Epithelial cell of proximal tubule (primary cell): ENCODE results near the gene SEPTIN10. TPM values are rescaled to one million over a fixed set of nuclear protein-coding genes. Genes with fewer than 3 reads are reported as not detected.

Experiments used
- DNase-seq: peaks from one replicate; pipeline ENCODE4 v3.0.0-alpha.2; 2011; ENCODE audit warnings: low read depth
- H3K4me3 ChIP-seq: 2 replicates; pipeline ENCODE4 v1.5.1; 2011; ENCODE audit warnings: low read depth, mild to moderate bottlenecking, low read length
- total RNA-seq: library from RNA; depleted of rRNA; stranded (reverse); fragments of >200 nt; gene quantifications from 2 replicates; pipeline ENCODE4 v1.2.3, GENCODE V29; 2015
- TF ChIP-seq, protein P1 (sequence below): conservative IDR thresholded peaks from 2 replicates; pipeline ENCODE4 v1.5.1; 2012; ENCODE audit warnings: low read depth, mild to moderate bottlenecking, low read length

The SEPTIN10 gene
- total RNA-seq: 64.0 and 80.6 TPM in 2 replicates

DNA sequence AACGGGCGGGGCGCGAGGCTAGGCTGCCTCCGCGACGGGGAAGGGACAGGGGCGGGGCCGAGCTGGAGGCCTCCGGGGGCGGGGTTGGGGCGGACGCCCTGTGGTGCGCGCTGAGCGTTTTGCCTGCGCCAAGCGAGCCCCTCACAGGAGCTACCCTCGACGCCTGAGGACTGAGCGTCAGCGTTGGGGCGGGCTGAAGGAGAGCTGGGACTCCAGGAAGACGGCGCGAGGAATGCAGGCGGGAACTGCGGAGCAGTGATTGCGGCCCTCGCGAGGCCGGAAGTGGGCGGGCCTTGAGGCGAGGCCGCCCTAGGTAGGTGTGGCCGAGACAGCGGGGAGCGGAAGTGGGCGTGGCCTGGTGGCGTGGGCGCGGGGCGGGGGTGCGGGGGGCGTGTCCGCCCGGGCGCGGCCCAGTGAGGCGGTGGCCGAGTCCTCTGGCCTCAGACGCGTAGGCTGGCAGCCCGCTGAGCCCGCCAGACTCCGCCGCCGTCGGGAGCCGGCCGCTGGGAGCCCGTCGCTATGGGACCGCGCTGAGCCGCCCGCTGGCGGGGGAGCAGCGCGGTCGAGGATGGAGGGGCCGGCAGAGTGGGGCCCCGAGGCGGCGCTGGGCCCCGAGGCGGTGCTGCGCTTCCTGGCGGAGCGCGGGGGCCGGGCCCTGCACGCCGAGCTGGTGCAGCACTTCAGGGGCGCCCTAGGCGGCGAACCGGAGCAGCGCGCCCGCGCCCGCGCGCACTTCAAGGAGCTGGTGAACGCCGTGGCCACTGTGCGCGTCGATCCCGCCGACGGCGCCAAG is at the start of gene SEPTIN10, which contains the start of gene SOWAHC:
Gene SEPTIN10, minus strand, starts transcription at position 45 of the 793 bp plus-strand sequence. CDS start 139 bp downstream, outside the sequence.
Gene SOWAHC, plus strand, starts transcription at position 443 of the 793 bp plus-strand sequence. Its CDS starts 126 bp downstream, at position 569.
- H3K4me3 ChIP-seq: peak within 1 kb of the TSS; percentile 83
- TF ChIP-seq, protein P1, sequence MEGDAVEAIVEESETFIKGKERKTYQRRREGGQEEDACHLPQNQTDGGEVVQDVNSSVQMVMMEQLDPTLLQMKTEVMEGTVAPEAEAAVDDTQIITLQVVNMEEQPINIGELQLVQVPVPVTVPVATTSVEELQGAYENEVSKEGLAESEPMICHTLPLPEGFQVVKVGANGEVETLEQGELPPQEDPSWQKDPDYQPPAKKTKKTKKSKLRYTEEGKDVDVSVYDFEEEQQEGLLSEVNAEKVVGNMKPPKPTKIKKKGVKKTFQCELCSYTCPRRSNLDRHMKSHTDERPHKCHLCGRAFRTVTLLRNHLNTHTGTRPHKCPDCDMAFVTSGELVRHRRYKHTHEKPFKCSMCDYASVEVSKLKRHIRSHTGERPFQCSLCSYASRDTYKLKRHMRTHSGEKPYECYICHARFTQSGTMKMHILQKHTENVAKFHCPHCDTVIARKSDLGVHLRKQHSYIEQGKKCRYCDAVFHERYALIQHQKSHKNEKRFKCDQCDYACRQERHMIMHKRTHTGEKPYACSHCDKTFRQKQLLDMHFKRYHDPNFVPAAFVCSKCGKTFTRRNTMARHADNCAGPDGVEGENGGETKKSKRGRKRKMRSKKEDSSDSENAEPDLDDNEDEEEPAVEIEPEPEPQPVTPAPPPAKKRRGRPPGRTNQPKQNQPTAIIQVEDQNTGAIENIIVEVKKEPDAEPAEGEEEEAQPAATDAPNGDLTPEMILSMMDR: no peak
- DNase-seq: peak; percentile 80

DNA sequence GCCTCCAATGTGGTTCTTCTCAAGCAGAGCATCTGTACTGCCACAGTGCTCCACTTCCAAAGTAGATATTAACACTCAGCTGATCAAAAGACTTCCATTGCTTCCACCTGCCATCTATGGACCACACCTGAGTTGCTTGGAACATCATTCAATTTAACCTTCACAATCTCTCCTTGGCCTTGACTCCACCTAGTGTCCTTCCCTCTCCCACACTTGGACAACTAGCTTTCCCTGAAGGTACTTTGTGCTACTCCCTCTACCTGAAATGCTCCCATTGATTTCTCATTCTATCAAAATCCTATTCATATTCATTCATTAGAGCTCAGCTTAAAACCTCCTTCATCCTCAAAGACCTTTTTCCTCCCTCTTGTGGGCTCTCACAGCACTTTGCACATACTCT is 49.1 kb upstream of the SEPTIN10 start:
- no peak overlapping the region for H3K4me3 ChIP-seq
- no peak for DNase-seq
- TF ChIP-seq, protein P1: peak; percentile 52

GRCh38 chr2:109660046-109660860 is 46.5 kb upstream of the SEPTIN10 start:
- TF ChIP-seq, protein P1: no peak
- H3K4me3 ChIP-seq: no peak overlapping the region
- no peak for DNase-seq

DNA sequence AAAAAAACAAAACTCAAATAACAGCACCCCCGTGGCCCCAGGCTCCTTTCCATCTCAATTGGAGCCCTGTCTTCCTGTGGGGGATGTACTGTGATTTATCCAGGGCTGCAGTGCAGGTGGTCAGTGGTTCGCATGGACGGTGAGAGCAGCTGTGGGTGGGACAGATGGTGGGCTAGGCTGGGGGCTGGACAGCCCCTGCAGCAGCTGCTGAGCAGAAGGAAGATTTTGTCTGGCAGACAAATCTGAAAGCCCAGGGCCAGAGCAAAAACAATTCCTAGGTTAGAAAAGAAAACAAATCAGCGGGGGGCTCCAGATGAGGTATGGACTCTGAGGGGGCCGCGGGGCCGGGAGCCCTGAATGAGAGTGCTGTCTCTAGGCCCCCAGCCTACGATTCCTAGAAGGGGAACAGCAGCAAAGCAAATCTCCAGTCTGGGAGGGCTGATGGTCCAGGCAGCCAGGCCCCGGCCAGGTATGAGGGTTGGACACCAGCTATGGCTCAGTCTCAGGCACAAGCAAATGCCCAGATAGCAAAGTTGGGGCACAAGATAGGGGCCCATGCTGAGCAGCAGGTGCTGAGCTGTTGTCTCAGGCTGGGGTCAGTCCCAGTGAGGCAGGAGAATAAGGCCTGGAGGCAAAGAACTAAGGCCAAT is 45.8 kb upstream of the SEPTIN10 start:
- DNase-seq: no peak
- H3K4me3 ChIP-seq: no peak overlapping the region
- TF ChIP-seq, protein P1: no peak

GRCh38 chr2:109655287-109655686 is 41.5 kb upstream of the SEPTIN10 start:
- TF ChIP-seq, protein P1: no peak

DNA sequence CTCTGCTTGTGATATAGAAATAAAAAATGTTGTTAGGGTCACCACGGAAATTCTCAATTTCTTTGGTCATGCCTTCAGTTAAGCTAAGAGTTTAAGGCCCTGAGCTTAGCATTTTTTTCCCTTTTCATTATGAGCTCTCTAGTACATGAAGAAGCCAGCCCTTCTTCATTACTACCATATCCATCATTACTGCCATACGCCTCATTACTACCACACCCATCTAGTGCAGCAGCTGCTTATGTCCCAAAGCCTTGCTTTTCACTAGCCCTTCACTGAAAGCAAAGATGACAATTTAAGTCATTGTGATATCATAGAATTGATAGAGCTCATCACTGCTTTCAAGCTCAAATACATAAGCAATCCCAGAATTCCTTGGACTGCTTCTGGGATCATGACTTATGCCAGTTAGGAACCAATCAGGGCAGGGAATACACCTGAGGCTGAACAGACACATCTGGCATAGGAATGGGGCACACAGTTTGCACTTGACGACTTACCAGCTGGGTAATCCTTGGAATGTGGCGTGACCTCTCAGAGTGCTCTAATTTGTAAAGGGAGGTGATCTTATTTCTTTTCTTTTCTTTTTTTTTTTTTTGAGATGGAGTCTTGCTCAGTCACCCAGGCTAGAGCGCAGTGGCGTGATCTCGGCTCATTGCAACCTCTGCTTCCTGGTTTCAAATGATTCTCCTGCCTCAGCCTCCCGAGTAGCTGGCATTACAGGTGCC is 40.7 kb upstream of the SEPTIN10 start:
- no peak overlapping the region for H3K4me3 ChIP-seq
- no peak for DNase-seq
- TF ChIP-seq, protein P1: no peak

More at GRCh38 chr2:109655287-109655686, 41.5 kb upstream of the SEPTIN10 start:
- DNase-seq: no peak
- H3K4me3 ChIP-seq: no peak overlapping the region
